ENCODE measurements around the gene CXCL16.

DNA sequence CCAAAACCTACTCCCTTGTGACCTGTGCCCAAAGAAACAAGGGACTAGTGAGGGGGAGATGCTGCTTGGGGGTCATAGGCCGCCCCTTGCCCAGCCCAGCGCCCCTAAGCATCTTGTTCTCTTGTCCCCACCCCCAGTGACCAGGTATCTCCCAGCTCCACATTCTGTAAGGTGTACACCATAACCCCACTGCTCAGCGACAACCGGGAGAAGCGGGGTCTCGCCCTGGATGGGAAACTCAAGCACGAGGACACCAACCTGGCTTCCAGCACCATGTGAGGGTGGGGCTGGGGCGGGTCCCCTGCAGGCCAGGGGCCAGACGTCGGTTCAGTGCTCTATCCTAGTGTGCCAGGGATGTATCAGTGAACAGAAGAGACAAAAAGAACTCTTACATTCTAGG lies 20.6 kb downstream of the CXCL16 start:
- TF ChIP-seq EZH2 (IDR thresholded peaks at IDR 0.05; ENCODE audit: insufficient read depth, poor library complexity, severe bottlenecking) (no peak), EZH2phosphoT487 (IDR thresholded peaks at IDR 0.05; ENCODE audit: insufficient read depth, low read depth) (no peak)
